Measurements from ENCODE around the gene MAB21L4. TPM values are rescaled to one million over a fixed set of nuclear protein-coding genes. Genes with fewer than 3 reads are reported as not detected.

MAB21L4 gene
- total RNA-seq, 4 donors from 2014 or later: 0.83 TPM; not detected in 3

DNA sequence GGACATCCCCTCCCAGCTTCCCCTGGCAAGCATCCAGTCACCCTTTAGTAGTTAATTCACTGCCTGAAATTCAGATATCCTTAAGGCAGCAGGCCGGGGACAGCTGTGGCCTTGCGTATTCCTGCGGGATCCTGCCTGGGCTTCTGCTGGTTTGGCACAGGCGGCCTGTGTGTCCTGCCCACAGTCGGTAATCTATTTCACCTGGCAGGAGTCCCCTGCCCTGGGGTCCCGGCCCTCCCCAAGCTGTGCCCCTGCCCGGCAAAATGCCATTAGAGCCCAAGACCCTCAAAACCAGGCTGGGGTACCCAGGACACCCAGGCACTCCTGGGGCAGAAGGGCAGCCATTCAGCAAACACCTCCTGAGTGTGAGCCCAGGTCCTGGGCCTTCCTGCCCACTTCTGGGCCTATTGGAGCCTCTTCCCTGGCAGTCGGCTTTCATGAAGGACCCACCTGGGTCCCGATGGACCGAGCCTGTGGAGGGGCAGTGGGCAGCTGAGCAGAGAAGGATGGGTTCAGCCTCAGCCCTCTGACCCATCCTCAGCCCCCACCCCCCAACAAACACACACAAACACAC is 21.8 kb upstream of the MAB21L4 start:
- Histone ChIP-seq H3K9me3 (no peaks in the 10 kb centered on the region), H3K4me1 (peaks cover 28 to 56% (median 41%) of the 10 kb centered on the region in 4 donors), H3K27me3 (peaks cover 0 to 68% (median 7%) of the 10 kb centered on the region in 4 donors), H3K4me3 (no peak overlapping the region), H3K36me3 (no peaks in the 10 kb centered on the region), H3K27ac (replicated peaks in 1 of 4) (no peak overlapping the region)
- DNase-seq (ENCODE audit: extremely low spot score): no peak
- intact Hi-C loops (cut with DNase I): no loop called here
- TF ChIP-seq POLR2AphosphoS5 (IDR thresholded peaks at IDR 0.05) (no peak), CTCF (IDR thresholded peaks at IDR 0.05) (no peak)
- WGBS: no CpG with 5 or more reads among the region's 10 CpGs

- intact Hi-C loops (cut with DNase I): no loop called here
- DNase-seq (ENCODE audit: extremely low spot score): no peak
- Histone ChIP-seq H3K4me3 (no peak overlapping the region), H3K27me3 (peaks cover 0 to 67% (median 7%) of the 10 kb centered on the region in 4 donors), H3K36me3 (no peaks in the 10 kb centered on the region), H3K27ac (replicated peaks in 1 of 4) (peak overlapping the region in 1 of 4 donors; percentile 48), H3K4me1 (peaks cover 28 to 56% (median 41%) of the 10 kb centered on the region in 4 donors), H3K9me3 (no peaks in the 10 kb centered on the region)
- 77% methylated on average over 5 of the region's 20 CpGs for WGBS
- TF ChIP-seq POLR2AphosphoS5 (IDR thresholded peaks at IDR 0.05): no peak
- no peak for TF ChIP-seq POLR2A (IDR thresholded peaks at IDR 0.05; ENCODE audit: low read depth)
- no peak for TF ChIP-seq EP300 (IDR thresholded peaks at IDR 0.05)
- no peak for TF ChIP-seq CTCF (IDR thresholded peaks at IDR 0.05)
These were observed 21.2 kb upstream of the MAB21L4 start for GRCh38 chr2:240917009-240917683.

DNA sequence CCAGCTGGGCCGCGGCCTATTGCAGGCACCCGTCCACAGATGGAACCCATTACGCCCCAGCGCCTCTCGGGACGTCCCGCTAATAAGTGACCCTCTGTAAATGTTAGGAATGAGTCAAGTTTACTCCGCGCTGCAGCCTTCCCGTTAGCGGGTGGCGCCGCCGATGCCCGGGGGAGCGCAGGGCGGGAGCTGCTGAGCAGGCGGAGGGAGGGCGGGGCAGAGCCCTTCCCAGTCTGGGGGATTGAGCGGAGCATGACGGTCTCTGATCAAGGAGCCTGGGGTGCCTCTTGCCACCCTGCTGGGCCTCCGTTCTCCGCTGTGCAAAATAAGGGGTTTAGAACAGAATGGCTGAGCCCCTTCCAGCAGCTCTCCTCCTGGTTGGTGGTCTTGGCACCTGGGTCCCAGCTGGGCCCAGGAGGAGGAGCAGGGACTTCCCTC is 20.6 kb upstream of the MAB21L4 start:
- Histone ChIP-seq H3K4me3 (peak overlapping the region in 3 of 4 donors; percentile 0 to 16 (median 12)), H3K4me1 (peaks cover 28 to 53% (median 41%) of the 10 kb centered on the region in 4 donors), H3K27me3 (peaks cover 0 to 66% (median 7%) of the 10 kb centered on the region in 4 donors), H3K9me3 (no peaks in the 10 kb centered on the region), H3K36me3 (no peaks in the 10 kb centered on the region), H3K27ac (replicated peaks in 1 of 4) (peak overlapping the region in 1 of 4 donors; percentile 48)
- DNase-seq (ENCODE audit: extremely low spot score): no peak
- intact Hi-C loops (cut with DNase I): no loop called here
- TF ChIP-seq EP300 (IDR thresholded peaks at IDR 0.05) (no peak), POLR2AphosphoS5 (IDR thresholded peaks at IDR 0.05) (peak; percentile 32 to 51)
- WGBS: 53% methylated on average over 9 of the region's 24 CpGs

DNA sequence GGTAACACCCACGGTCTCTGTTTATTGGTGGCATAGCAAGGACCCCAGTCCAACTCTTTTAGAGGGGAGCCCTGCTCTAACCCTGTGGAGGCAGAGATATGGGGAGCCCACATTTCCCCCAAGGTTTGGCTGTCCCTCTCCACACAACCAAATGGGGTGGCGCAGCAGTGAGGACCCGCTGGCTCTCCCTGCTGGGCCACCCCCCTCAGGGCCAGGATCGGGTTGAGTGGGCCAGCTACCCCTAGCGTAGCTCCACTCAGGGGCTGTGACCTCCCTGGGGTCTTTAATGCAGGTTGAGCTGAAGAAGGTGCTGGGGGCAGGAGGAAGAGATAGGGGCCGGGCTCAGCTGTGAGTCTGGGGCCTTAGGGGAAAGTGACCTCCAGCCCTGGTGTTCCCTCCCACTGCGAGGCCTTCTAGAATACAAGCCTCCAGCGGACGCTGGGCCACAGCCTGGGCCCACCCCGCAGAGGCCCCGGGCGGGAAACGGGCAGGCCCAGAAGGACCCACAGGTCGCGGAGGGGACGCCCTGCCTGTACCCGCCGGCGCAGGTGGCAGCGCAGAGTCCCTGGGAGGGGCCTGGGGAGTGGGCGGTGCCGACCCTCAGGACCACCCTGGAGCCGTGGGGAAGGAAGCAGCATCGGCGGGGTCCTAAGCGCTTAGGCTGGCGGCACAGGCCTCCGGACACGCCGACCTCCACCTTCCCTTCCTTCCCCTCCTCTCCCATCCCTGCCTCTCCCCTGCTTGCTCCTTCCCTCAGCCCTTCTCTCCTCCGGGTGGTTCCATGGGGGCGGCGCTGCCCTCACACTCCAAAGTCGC is 19.8 kb upstream of the MAB21L4 start:
- intact Hi-C loops (cut with DNase I): no loop called here
- peak overlapping the region in 2 of 4 donors; percentile 0 to 16 for H3K4me3 ChIP-seq
- no peak for DNase-seq (ENCODE audit: extremely low spot score)
- 46% methylated on average over 12 of the region's 34 CpGs for WGBS
- no peaks in the 10 kb centered on the region for H3K9me3 ChIP-seq
- H3K4me1 ChIP-seq: peaks cover 28 to 44% (median 41%) of the 10 kb centered on the region in 4 donors
- no peak for TF ChIP-seq POLR2AphosphoS5 (IDR thresholded peaks at IDR 0.05)
- TF ChIP-seq POLR2A (IDR thresholded peaks at IDR 0.05; ENCODE audit: low read depth): no peak
- TF ChIP-seq CTCF (IDR thresholded peaks at IDR 0.05): no peak
- TF ChIP-seq EP300 (IDR thresholded peaks at IDR 0.05): no peak
- H3K27me3 ChIP-seq: peaks cover 0 to 71% (median 7%) of the 10 kb centered on the region in 4 donors
- H3K27ac ChIP-seq (replicated peaks in 1 of 4): no peak overlapping the region
- H3K36me3 ChIP-seq: no peaks in the 10 kb centered on the region

Measured in esophagus muscularis mucosa (tissue), 4 donors.